Right lobe of liver (tissue), 6 donors: ENCODE measurements around the gene MYO1C. TPM values are rescaled to one million over a fixed set of nuclear protein-coding genes. Genes with fewer than 3 reads are reported as not detected.

Source experiments
- ATAC-seq, 4 donors: fragments of 200-7000 bp; cut with Tn5 transposase; one replicate each; pipeline ENCODE4 v1.9.1; 2020; ENCODE audit warnings: mild to moderate bottlenecking in 4 of 4, moderate library complexity in 4 of 4
- DNase-seq, 3 donors: peaks; one replicate each; pipeline ENCODE4 v3.0.0-alpha.2; 2020
- H3K27ac ChIP-seq, 3 donors: fragments of 200-600 bp; one replicate each; pipeline ENCODE4 v1.8.0; 2022
- H3K27me3 ChIP-seq, 2 donors: fragments of 200-600 bp; one replicate each; pipeline ENCODE4 v1.8.0; 2022
- H3K36me3 ChIP-seq, 4 donors: fragments of 200-600 bp; sonication (generic) in 1 of 4; one replicate each; pipeline versions ENCODE4 v1.5.1 to v1.8.0; 2017 to 2022; ENCODE audit warnings: control low read depth in 1 of 4
- H3K4me1 ChIP-seq, 4 donors: fragments of 200-600 bp; sonication (generic) in 1 of 4; one replicate each; pipeline versions ENCODE4 v1.5.1 to v1.8.0; 2017 to 2022; ENCODE audit warnings: control low read depth in 1 of 4
- H3K4me3 ChIP-seq, 3 donors: fragments of 200-600 bp; one replicate each; pipeline ENCODE4 v1.8.0; 2022
- H3K9me3 ChIP-seq, 4 donors: fragments of 200-600 bp; sonication (generic) in 1 of 4; one replicate each; pipeline versions ENCODE4 v1.5.1 to v1.8.0; 2017 to 2022; ENCODE audit warnings: control low read depth in 1 of 4
- POLR2A ChIP-seq: fragments of 450-650 bp; IDR thresholded peaks from one replicate; pipeline ENCODE4 v1.6.1; 2017; ENCODE audit warnings: antibody characterized with exemption, mild to moderate bottlenecking
- WGBS: methylation state at CpG from one replicate; pipeline ENCODE4 v1.1.6; 2018; ENCODE audit warnings: low coverage, low lambda C conversion rate; ENCODE audit not compliant: insufficient coverage; ENCODE audit errors: missing lambda C conversion rate; 5-methylcytosine and 5-hydroxymethylcytosine counted together
- intact Hi-C, 2 donors: fragments of 100-400 bp; cut with DNase I; formaldehyde crosslinking; loops; one replicate each; pipeline versions ENCODE4 v1.11.2 to v1.14.1; 2022
- total RNA-seq, 6 experiments: library from RNA; depleted of rRNA in 2 of 6; stranded (reverse); fragments of >200 nt in 2 of 6; fragmentation: NEBNext Ultra II Directional in 3 of 6; extraction: Animal tissue kit (Norgen Biotek cat#: 25700) in 3 of 6; gene quantifications; one replicate each; pipeline versions ENCODE4 v1.1.0 to v1.2.4, GENCODE V29; 2016 to 2023
- TF ChIP-seq, protein P1 (sequence below), 4 donors: fragments of 200-600 bp in 3 of 4; fragments of 450-650 bp in 1 of 4; IDR thresholded peaks; one replicate each; pipeline versions ENCODE4 v1.5.1 to v1.8.0; 2016 to 2022; ENCODE audit warnings: antibody characterized with exemption in 4 of 4, mild to moderate bottlenecking in 2 of 4
- donor health status: DM: no; HTN: yes; CAD: no.
- donor health status: DM: no; HTN: no; CAD: no.
- donor health status: DM: no; HTN: no; CAD: no.
- donor health status: DM: no; HTN: yes; CAD: no.
- donor health status: DM: no; HTN: yes; CAD: no.

The MYO1C gene
- total RNA-seq, 6 experiments from 2014 or later = 56.6 to 94.7 (median 68.3) TPM

DNA sequence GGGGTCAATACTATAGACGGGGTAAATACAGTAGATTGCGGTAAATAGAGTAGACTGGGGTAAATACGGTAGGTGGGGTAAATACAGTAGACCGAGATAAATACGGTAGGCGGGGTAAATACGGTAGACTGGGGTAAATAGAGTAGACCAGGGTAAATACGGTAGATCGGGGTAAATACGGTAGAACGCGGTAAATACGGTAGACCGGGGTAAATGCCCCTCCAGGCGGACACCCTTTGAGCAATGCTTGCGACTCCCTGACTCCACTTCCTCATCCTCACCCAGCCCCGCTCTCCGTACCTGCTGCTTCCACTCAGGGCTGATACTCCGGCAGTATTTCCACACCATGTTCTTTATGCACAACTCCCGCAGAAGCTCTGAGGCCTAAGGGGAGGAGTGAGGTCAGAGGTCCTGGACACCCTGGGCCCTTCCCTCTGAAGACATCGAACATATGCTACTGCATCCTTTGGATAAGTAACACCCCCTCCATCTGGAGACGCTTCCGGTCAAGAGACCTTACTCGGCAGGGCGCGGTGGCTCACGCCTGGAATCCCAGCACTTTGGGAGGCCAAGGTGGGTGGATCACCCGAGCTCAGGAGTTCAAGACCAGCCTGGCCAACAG is 23.1 kb downstream of the MYO1C start:
- peak overlapping the region in 1 of 3 donors; percentile 74 for H3K27ac ChIP-seq
- ATAC-seq = peak; percentile 31 to 67 (median 61)

DNA sequence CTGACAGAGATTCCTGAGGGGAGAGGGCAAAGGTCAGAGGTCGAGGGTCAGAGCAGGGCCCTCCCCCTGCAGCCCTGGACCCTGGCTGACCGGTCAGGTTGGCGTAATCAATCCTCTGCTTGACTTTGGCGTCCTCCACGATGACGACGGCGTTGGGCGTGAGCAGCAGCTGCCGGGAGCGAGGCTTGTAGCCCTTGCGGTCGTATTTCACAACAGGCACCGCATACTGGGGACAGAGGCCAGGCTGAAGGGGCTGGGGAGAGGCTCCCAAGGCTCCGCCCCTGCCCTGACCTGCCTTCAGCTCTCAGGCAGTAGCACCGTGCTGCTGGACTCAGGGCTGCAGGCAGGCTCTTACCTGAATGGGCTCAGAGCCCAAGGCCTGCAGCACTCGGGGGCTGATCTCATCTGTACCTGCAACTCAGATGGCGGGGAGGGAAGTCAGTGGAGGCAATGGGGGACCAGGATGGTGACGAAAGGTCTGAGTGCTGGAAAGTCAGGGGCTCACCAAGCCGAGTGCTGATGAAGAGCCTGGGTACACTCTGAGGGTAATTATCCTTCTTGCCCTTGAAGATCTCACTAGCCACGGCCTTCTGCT is 24.5 kb downstream of the MYO1C start:
- intact Hi-C loops = no loop called here
- Histone ChIP-seq H3K27ac (peak overlapping the region in 2 of 3 donors; percentile 25 to 74), H3K27me3 (no peaks in the 10 kb centered on the region), H3K4me1 (peaks cover 0 to 15% (median 6%) of the 10 kb centered on the region in 4 donors), H3K9me3 (no peaks in the 10 kb centered on the region), H3K36me3 (peaks cover 0 to 11% (median 0%) of the 10 kb centered on the region in 4 donors), H3K4me3 (no peak overlapping the region)
- DNase-seq (peak; percentile 92 to 97 (median 97)), ATAC-seq (peak; percentile 82 to 91 (median 87))
- peak; percentile 35 for TF ChIP-seq POLR2A
- TF ChIP-seq, protein P1, sequence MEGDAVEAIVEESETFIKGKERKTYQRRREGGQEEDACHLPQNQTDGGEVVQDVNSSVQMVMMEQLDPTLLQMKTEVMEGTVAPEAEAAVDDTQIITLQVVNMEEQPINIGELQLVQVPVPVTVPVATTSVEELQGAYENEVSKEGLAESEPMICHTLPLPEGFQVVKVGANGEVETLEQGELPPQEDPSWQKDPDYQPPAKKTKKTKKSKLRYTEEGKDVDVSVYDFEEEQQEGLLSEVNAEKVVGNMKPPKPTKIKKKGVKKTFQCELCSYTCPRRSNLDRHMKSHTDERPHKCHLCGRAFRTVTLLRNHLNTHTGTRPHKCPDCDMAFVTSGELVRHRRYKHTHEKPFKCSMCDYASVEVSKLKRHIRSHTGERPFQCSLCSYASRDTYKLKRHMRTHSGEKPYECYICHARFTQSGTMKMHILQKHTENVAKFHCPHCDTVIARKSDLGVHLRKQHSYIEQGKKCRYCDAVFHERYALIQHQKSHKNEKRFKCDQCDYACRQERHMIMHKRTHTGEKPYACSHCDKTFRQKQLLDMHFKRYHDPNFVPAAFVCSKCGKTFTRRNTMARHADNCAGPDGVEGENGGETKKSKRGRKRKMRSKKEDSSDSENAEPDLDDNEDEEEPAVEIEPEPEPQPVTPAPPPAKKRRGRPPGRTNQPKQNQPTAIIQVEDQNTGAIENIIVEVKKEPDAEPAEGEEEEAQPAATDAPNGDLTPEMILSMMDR (IDR thresholded peaks at IDR 0.05) = no peak
- 2% methylated on average over 4 of the region's 21 CpGs for WGBS

More for the DNA sequence above, 23.1 kb downstream of the MYO1C start:
- peaks cover 0 to 11% (median 0%) of the 10 kb centered on the region in 4 donors for H3K36me3 ChIP-seq
- no peaks in the 10 kb centered on the region for H3K9me3 ChIP-seq
- TF ChIP-seq, protein P1 (IDR thresholded peaks at IDR 0.05) = no peak
- TF ChIP-seq POLR2A = no peak
- H3K4me3 ChIP-seq = no peak overlapping the region
- peak in 1 of 3 donors; percentile 53 for DNase-seq
- peaks cover 0 to 15% (median 6%) of the 10 kb centered on the region in 4 donors for H3K4me1 ChIP-seq
- H3K27me3 ChIP-seq = no peaks in the 10 kb centered on the region
- 30% methylated on average over 20 of the region's 28 CpGs for WGBS
- intact Hi-C loops = no loop called here

DNA sequence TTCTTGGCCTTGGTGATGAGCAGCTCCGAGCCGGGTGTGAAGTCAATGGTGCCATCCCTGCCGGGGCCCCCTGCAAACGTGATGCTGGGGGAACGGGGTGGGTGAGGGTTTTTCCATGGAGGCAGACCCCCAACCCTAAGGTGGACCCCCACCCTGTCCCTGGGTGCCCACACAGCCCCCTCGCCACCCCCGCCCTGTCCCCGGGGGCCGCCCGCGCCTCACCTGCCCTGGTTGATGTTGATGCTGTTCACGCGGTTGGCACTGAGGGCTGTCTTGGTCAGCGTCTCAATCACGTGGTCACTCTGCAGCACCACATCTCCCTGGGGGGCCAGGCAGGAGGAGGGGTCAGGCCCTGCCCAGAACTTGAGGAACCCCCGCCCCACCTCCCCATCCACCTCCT is 25.2 kb downstream of the MYO1C start:
- ATAC-seq (no peak), DNase-seq (no peak)
- 80% methylated on average over 1 of the region's 16 CpGs for WGBS
- Histone ChIP-seq H3K4me1 (peaks cover 0 to 22% (median 9%) of the 10 kb centered on the region in 4 donors), H3K4me3 (no peak overlapping the region), H3K9me3 (no peaks in the 10 kb centered on the region), H3K27ac (peak overlapping the region in 1 of 3 donors; percentile 74), H3K27me3 (no peaks in the 10 kb centered on the region), H3K36me3 (peaks cover 0 to 11% (median 0%) of the 10 kb centered on the region in 4 donors)
- intact Hi-C loops = no loop called here
- no peak for TF ChIP-seq POLR2A
- TF ChIP-seq, protein P1 (IDR thresholded peaks at IDR 0.05) = no peak

DNA sequence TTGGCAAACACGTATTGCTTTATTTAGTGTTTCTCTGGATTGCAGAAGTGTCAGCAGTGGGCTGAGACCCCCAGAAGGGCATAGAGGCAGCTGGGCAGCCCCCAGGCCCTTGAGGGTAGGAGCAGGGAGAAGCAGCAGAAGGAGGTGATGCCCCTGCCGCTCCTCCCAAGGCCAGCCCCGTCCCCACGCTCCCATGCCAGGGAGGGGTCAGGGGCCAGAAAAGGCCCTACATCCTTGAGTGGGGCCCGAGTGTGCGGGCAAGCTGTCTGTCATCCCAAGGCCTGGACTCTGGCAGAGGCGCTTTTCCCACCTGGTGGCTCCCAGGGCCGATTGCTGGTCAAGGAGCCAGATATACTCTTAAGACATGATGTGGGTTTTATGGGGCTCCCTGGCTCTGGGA is 28.3 kb downstream of the MYO1C start:
- H3K36me3 ChIP-seq = peaks cover 0 to 4% (median 0%) of the 10 kb centered on the region in 4 donors
- intact Hi-C loops = no loop called here

More for the DNA sequence above, 28.3 kb downstream of the MYO1C start:
- H3K4me1 ChIP-seq = peaks cover 0 to 45% (median 22%) of the 10 kb centered on the region in 4 donors
- ATAC-seq (no peak), DNase-seq (no peak)
- WGBS = no CpG with 5 or more reads among the region's 8 CpGs
- no peaks in the 10 kb centered on the region for H3K9me3 ChIP-seq
- H3K27ac ChIP-seq = no peak overlapping the region
- TF ChIP-seq, protein P1 (IDR thresholded peaks at IDR 0.05) = no peak
- no peak for TF ChIP-seq POLR2A
- H3K4me3 ChIP-seq = no peak overlapping the region
- H3K27me3 ChIP-seq = no peaks in the 10 kb centered on the region
